Stimulated activated CD8-positive, alpha-beta memory T cell treated with anti-CD3 and anti-CD28 coated beads, Interleukin-2, amount 100 ng/mL, for 1 hour (primary cell): ENCODE measurements around the gene FLT1.

Source experiments
- DNase-seq, 2 donors: peaks; one replicate each; pipeline ENCODE4 v3.0.0-alpha.2; 2020; ENCODE audit warnings: low read depth in 2 of 2

The FLT1 gene

GRCh38 chr13:28494778-28495537 lies at the start of gene FLT1:
FLT1 (minus strand) TSS chr13:28495128; CDS start chr13:28494843, 285 bp downstream.
- DNase-seq, result no peak

- DNase-seq, result no peak
Observed at GRCh38 chr13:28544026-28544425, 49.1 kb upstream of the FLT1 start.

- DNase-seq, result no peak
Observed at GRCh38 chr13:28542804-28543203, 47.9 kb upstream of the FLT1 start.

GRCh38 chr13:28541966-28542365 lies 47.0 kb upstream of the FLT1 start:
- no peak for DNase-seq

- DNase-seq, result no peak
Observed at GRCh38 chr13:28540612-28541011, 45.7 kb upstream of the FLT1 start.

GRCh38 chr13:28539625-28540286 lies 44.8 kb upstream of the FLT1 start:
- DNase-seq, result no peak

GRCh38 chr13:28538932-28539331 lies 44.0 kb upstream of the FLT1 start:
- no peak for DNase-seq

- DNase-seq, result no peak
Observed at GRCh38 chr13:28537171-28537570, 42.2 kb upstream of the FLT1 start.

- no peak for DNase-seq
Observed at GRCh38 chr13:28536371-28536770, 41.4 kb upstream of the FLT1 start.

- no peak for DNase-seq
Observed at GRCh38 chr13:28535734-28536133, 40.8 kb upstream of the FLT1 start.

- DNase-seq, result no peak
Observed at GRCh38 chr13:28534801-28535200, 39.9 kb upstream of the FLT1 start.

- no peak for DNase-seq
Observed at GRCh38 chr13:28534210-28534609, 39.3 kb upstream of the FLT1 start.

- no peak for DNase-seq
Observed at GRCh38 chr13:28533441-28534166, 38.7 kb upstream of the FLT1 start.

- DNase-seq, result no peak
Observed at GRCh38 chr13:28533125-28533436, 38.2 kb upstream of the FLT1 start.

GRCh38 chr13:28532388-28533124 lies 37.6 kb upstream of the FLT1 start:
- no peak for DNase-seq

- no peak for DNase-seq
Observed at GRCh38 chr13:28531845-28532387, 37.0 kb upstream of the FLT1 start.

GRCh38 chr13:28531077-28531844 lies 36.3 kb upstream of the FLT1 start:
- DNase-seq, result no peak

GRCh38 chr13:28530729-28531076 lies 35.8 kb upstream of the FLT1 start:
- no peak for DNase-seq

GRCh38 chr13:28529836-28530235 lies 34.9 kb upstream of the FLT1 start:
- DNase-seq, result no peak

- DNase-seq, result no peak
Observed at GRCh38 chr13:28528848-28529247, 33.9 kb upstream of the FLT1 start.

GRCh38 chr13:28528388-28528787 lies 33.5 kb upstream of the FLT1 start:
- DNase-seq, result no peak
